Mesendoderm (in vitro differentiated cells): Measurements from ENCODE around the gene GATA3.
A peak's percentile ranks its signal among the peaks of the same experiment; 100 is the strongest.

Source experiments
- DNase-seq: peaks from one replicate; pipeline ENCODE4 v3.0.0; 2013
- H2AK5ac ChIP-seq: 2 replicates; pipeline ENCODE4 v1.6.1; 2013; ENCODE audit warnings: low read length, inconsistent platforms
- H2BK120ac ChIP-seq: 2 replicates; pipeline ENCODE4 v1.6.1; 2013; ENCODE audit warnings: low read depth, mild to moderate bottlenecking, low read length, moderate library complexity, mixed read lengths
- H2BK15ac ChIP-seq: replicated peaks from 2 replicates; pipeline ENCODE4 v1.6.1; 2013; ENCODE audit warnings: low read depth, mild to moderate bottlenecking, moderate library complexity
- H2BK5ac ChIP-seq: 2 replicates; pipeline ENCODE4 v1.6.1; 2013; ENCODE audit warnings: low read length, inconsistent platforms
- H3K18ac ChIP-seq: 2 replicates; pipeline ENCODE4 v1.6.1; 2013; ENCODE audit warnings: mild to moderate bottlenecking, low read length, mixed read lengths
- H3K23ac ChIP-seq: one replicate; pipeline ENCODE4 v1.6.1; 2013; ENCODE audit warnings: low read length
- H3K27ac ChIP-seq: 2 replicates; pipeline ENCODE4 v1.5.1; 2013; ENCODE audit warnings: low read depth, mild to moderate bottlenecking, inconsistent platforms, low read length, moderate library complexity
- H3K27me3 ChIP-seq: 2 replicates; pipeline ENCODE4 v1.6.1; 2013; ENCODE audit warnings: low read length, control low read depth, mild to moderate bottlenecking, inconsistent platforms; ENCODE audit not compliant: insufficient read depth, poor library complexity
- H3K36me3 ChIP-seq: 2 replicates; pipeline ENCODE4 v1.6.1; 2013; ENCODE audit warnings: low read length, inconsistent platforms; ENCODE audit not compliant: control insufficient read depth, insufficient read depth
- H3K4ac ChIP-seq: one replicate; pipeline ENCODE4 v1.6.1; 2013; ENCODE audit warnings: low read depth, mild to moderate bottlenecking, low read length, moderate library complexity
- H3K4me1 ChIP-seq: 2 replicates; pipeline ENCODE4 v1.6.1; 2013; ENCODE audit warnings: low read depth, low read length, inconsistent platforms; ENCODE audit not compliant: control insufficient read depth
- H3K4me2 ChIP-seq: 2 replicates; pipeline ENCODE4 v1.6.1; 2013; ENCODE audit warnings: low read length
- H3K4me3 ChIP-seq: 2 replicates; pipeline ENCODE4 v1.5.1; 2013; ENCODE audit warnings: mild to moderate bottlenecking, low read length
- H3K56ac ChIP-seq: one replicate; pipeline ENCODE4 v1.6.1; 2013; ENCODE audit warnings: low read length
- H3K79me1 ChIP-seq: 2 replicates; pipeline ENCODE4 v1.6.1; 2013; ENCODE audit warnings: low read length, inconsistent platforms
- H3K79me2 ChIP-seq: 2 replicates; pipeline ENCODE4 v1.6.1; 2013; ENCODE audit warnings: mild to moderate bottlenecking, low read length; ENCODE audit not compliant: control insufficient read depth, insufficient read depth
- H3K9ac ChIP-seq: 2 replicates; pipeline ENCODE4 v1.6.1; 2013; ENCODE audit warnings: low read length, inconsistent platforms
- H4K5ac ChIP-seq: one replicate; pipeline ENCODE4 v1.6.1; 2013; ENCODE audit warnings: low read length
- H4K8ac ChIP-seq: one replicate; pipeline ENCODE4 v1.6.1; 2013; ENCODE audit warnings: low read depth, mild to moderate bottlenecking, control low read depth, low read length, moderate library complexity
- WGBS: extraction: QIAGEN DNeasy Blood & Tissue Kit; methylation state at CpG from one replicate; pipeline ENCODE4 v1.1.7; 2013; ENCODE audit warnings: low lambda C conversion rate, missing lambda C conversion rate; ENCODE audit not compliant: insufficient coverage; ENCODE audit errors: extremely low coverage; 5-methylcytosine and 5-hydroxymethylcytosine counted together

The GATA3 gene

GRCh38 chr10:8060010-8060703, 5.7 kb downstream of the GATA3 start:
- H2BK15ac ChIP-seq: no peak overlapping the region
- peak overlapping the region; percentile 45 for H3K4me2 ChIP-seq
- peaks cover 3% of the 10 kb centered on the region for H3K36me3 ChIP-seq
- peak overlapping the region; percentile 57 for H3K9ac ChIP-seq
- H3K56ac ChIP-seq: peak overlapping the region; percentile 39
- peaks cover 11% of the 10 kb centered on the region for H3K79me1 ChIP-seq
- no peak overlapping the region for H3K4me3 ChIP-seq
- no peak overlapping the region for H3K27ac ChIP-seq
- no CpG with 5 or more reads among the region's 15 CpGs for WGBS
- peak overlapping the region; percentile 20 for H3K4ac ChIP-seq
- H4K8ac ChIP-seq: no peak overlapping the region
- no peak overlapping the region for H2BK120ac ChIP-seq
- peak overlapping the region; percentile 78 for H2AK5ac ChIP-seq
- H3K4me1 ChIP-seq: peaks cover 55% of the 10 kb centered on the region
- no peak overlapping the region for H2BK5ac ChIP-seq
- H3K18ac ChIP-seq: peak overlapping the region; percentile 2
- no peak for DNase-seq
- H3K27me3 ChIP-seq: no peaks in the 10 kb centered on the region
- peaks cover 56% of the 10 kb centered on the region for H3K79me2 ChIP-seq
- H3K23ac ChIP-seq: peak overlapping the region; percentile 48
- H4K5ac ChIP-seq: no peak overlapping the region

- Histone ChIP-seq H2BK15ac (no peak overlapping the region), H3K27me3 (no peaks in the 10 kb centered on the region), H3K18ac (peak overlapping the region; percentile 2), H2BK5ac (peak overlapping the region; percentile 66), H3K4me1 (peaks cover 55% of the 10 kb centered on the region), H2BK120ac (peak overlapping the region; percentile 37), H2AK5ac (peak overlapping the region; percentile 78), H3K23ac (peak overlapping the region; percentile 87), H3K4me3 (no peak overlapping the region), H4K5ac (peak overlapping the region; percentile 65), H3K9ac (peak overlapping the region; percentile 57), H3K27ac (peak overlapping the region; percentile 72), H3K79me1 (peaks cover 11% of the 10 kb centered on the region), H3K56ac (peak overlapping the region; percentile 39), H4K8ac (no peak overlapping the region), H3K4me2 (peak overlapping the region; percentile 27), H3K4ac (no peak overlapping the region), H3K79me2 (peaks cover 50% of the 10 kb centered on the region), H3K36me3 (peaks cover 3% of the 10 kb centered on the region)
- no CpG with 5 or more reads among the region's 10 CpGs for WGBS
- DNase-seq: no peak
Observed at GRCh38 chr10:8060704-8061121, 6.2 kb downstream of the GATA3 start.

- no peak overlapping the region for H2BK15ac ChIP-seq
- peak overlapping the region; percentile 57 for H3K9ac ChIP-seq
- no peak overlapping the region for H4K8ac ChIP-seq
- no peaks in the 10 kb centered on the region for H3K27me3 ChIP-seq
- H4K5ac ChIP-seq: peak overlapping the region; percentile 82
- peaks cover 11% of the 10 kb centered on the region for H3K79me1 ChIP-seq
- peak overlapping the region; percentile 19 for H3K4ac ChIP-seq
- H2BK5ac ChIP-seq: peak overlapping the region; percentile 69
- no peak overlapping the region for H3K4me3 ChIP-seq
- no peak overlapping the region for H3K4me2 ChIP-seq
- peak overlapping the region; percentile 72 for H3K27ac ChIP-seq
- no CpG with 5 or more reads among the region's 17 CpGs for WGBS
- peak; percentile 90 for DNase-seq
- H3K36me3 ChIP-seq: peaks cover 3% of the 10 kb centered on the region
- peak overlapping the region; percentile 43 for H2AK5ac ChIP-seq
- H3K79me2 ChIP-seq: peaks cover 42% of the 10 kb centered on the region
- H3K23ac ChIP-seq: peak overlapping the region; percentile 87
- peak overlapping the region; percentile 5 for H2BK120ac ChIP-seq
- H3K56ac ChIP-seq: peak overlapping the region; percentile 39
- peak overlapping the region; percentile 2 for H3K18ac ChIP-seq
- H3K4me1 ChIP-seq: peaks cover 55% of the 10 kb centered on the region
Observed at GRCh38 chr10:8061274-8062211, 7.1 kb downstream of the GATA3 start.

- DNase-seq: peak; percentile 92
- no peaks in the 10 kb centered on the region for H3K27me3 ChIP-seq
Observed at GRCh38 chr10:8063128-8063908, 8.8 kb downstream of the GATA3 start.

GRCh38 chr10:8063935-8064334, 9.4 kb downstream of the GATA3 start:
- Histone ChIP-seq H3K27ac (peak overlapping the region; percentile 71), H2BK5ac (peak overlapping the region; percentile 57), H3K79me1 (peaks cover 8% of the 10 kb centered on the region), H4K8ac (no peak overlapping the region), H3K79me2 (peaks cover 21% of the 10 kb centered on the region), H3K4me1 (peaks cover 44% of the 10 kb centered on the region), H2BK120ac (no peak overlapping the region), H3K23ac (no peak overlapping the region), H3K27me3 (no peaks in the 10 kb centered on the region), H3K18ac (peak overlapping the region; percentile 64), H3K4ac (no peak overlapping the region), H4K5ac (no peak overlapping the region), H3K36me3 (peaks cover 3% of the 10 kb centered on the region), H3K4me3 (no peak overlapping the region), H3K4me2 (no peak overlapping the region), H3K9ac (peak overlapping the region; percentile 10), H2AK5ac (peak overlapping the region; percentile 44), H3K56ac (peak overlapping the region; percentile 69), H2BK15ac (peak overlapping the region; percentile 28)
- no peak for DNase-seq
- no CpG with 5 or more reads among the region's 13 CpGs for WGBS

More at GRCh38 chr10:8063128-8063908, 8.8 kb downstream of the GATA3 start:
- Histone ChIP-seq H2AK5ac (peak overlapping the region; percentile 44), H3K56ac (peak overlapping the region; percentile 75), H3K4ac (peak overlapping the region; percentile 88), H4K5ac (no peak overlapping the region), H4K8ac (no peak overlapping the region), H3K9ac (peak overlapping the region; percentile 35), H3K79me2 (peaks cover 26% of the 10 kb centered on the region), H3K36me3 (peaks cover 3% of the 10 kb centered on the region), H3K4me3 (no peak overlapping the region), H3K27ac (peak overlapping the region; percentile 94), H2BK15ac (peak overlapping the region; percentile 28), H3K4me2 (no peak overlapping the region), H3K4me1 (peaks cover 49% of the 10 kb centered on the region), H3K79me1 (peaks cover 8% of the 10 kb centered on the region), H2BK120ac (no peak overlapping the region), H2BK5ac (peak overlapping the region; percentile 57), H3K18ac (peak overlapping the region; percentile 98), H3K23ac (no peak overlapping the region)
- WGBS: no CpG with 5 or more reads among the region's 15 CpGs
